SK-N-SH (cell line): ENCODE data around the gene SHKBP1. TPM values are rescaled to one million over a fixed set of nuclear protein-coding genes. Genes with fewer than 3 reads are reported as not detected.

Source experiments
- CTCF ChIA-PET: fragments of 300-600, 350-600 bp; formaldehyde crosslinking; extraction: SDS; loops from one replicate; lab custom pipeline; 2021; lab: Yijun Ruan, JAX
- POLR2A ChIA-PET: fragments of 350-600 bp; sonication (Branson Sonifier 250); formaldehyde crosslinking; extraction: SDS; loops from one replicate; lab custom pipeline; 2020; ENCODE audit warnings: antibody characterized with exemption, inconsistent platforms; lab: Yijun Ruan, JAX
- DNase-seq: peaks from one replicate; pipeline ENCODE4 v3.0.0; 2012
- H2AFZ ChIP-seq: fragments of 200-600 bp; sonication (generic); 2 replicates; pipeline ENCODE4 v1.8.1; 2016; ENCODE audit warnings: antibody characterized with exemption, mild to moderate bottlenecking, low read depth
- H3F3A ChIP-seq: fragments of 200-600 bp; sonication (generic); replicated peaks from 2 replicates; pipeline ENCODE3; 2016; ENCODE audit warnings: antibody characterized with exemption, mild to moderate bottlenecking; ENCODE audit not compliant: insufficient read depth
- H3K27ac ChIP-seq, 2 experiments: fragments of 200-500 bp in 1 of 2; fragments of 200-600 bp in 1 of 2; sonication (Bioruptor generic) in 1 of 2; sonication (generic), shearing (Covaris generic) in 1 of 2; 2 replicates each; pipeline versions ENCODE4 v1.5.1 to v1.6.1; 2014 to 2016; ENCODE audit warnings: low read depth in 2 of 2, inconsistent platforms in 1 of 2, low read length in 1 of 2, mild to moderate bottlenecking in 1 of 2, mixed read lengths in 1 of 2
- H3K27me3 ChIP-seq: fragments of 200-600 bp; sonication (generic), shearing (Covaris generic); 2 replicates; pipeline ENCODE4 v1.6.1; 2016; ENCODE audit warnings: mixed run types; ENCODE audit not compliant: insufficient read depth
- H3K36me3 ChIP-seq, 2 experiments: fragments of 200-500 bp in 1 of 2; fragments of 200-600 bp in 1 of 2; sonication (Bioruptor generic) in 1 of 2; sonication (generic) in 1 of 2; replicated peaks in 1 of 2; 2 replicates each; pipeline versions ENCODE3 to v1.5.1; 2014 to 2016; ENCODE audit warnings: low read length in 1 of 2, mild to moderate bottlenecking in 1 of 2; ENCODE audit not compliant: insufficient read depth in 2 of 2, control insufficient read depth in 1 of 2
- H3K4me1 ChIP-seq, 2 experiments: fragments of 200-500 bp in 1 of 2; fragments of 200-600 bp in 1 of 2; sonication (Bioruptor generic) in 1 of 2; sonication (generic), shearing (Covaris generic) in 1 of 2; 2 replicates each; pipeline versions ENCODE4 v1.5.1 to v1.6.1; 2014 to 2016; ENCODE audit warnings: low read depth in 1 of 2, low read length in 1 of 2, mixed run types in 1 of 2; ENCODE audit not compliant: insufficient read depth in 2 of 2, control insufficient read depth in 1 of 2
- H3K4me2 ChIP-seq: fragments of 200-600 bp; sonication (generic), shearing (Covaris generic); 2 replicates; pipeline ENCODE4 v1.6.1; 2017; ENCODE audit warnings: mixed run types
- H3K4me3 ChIP-seq, 2 experiments: fragments of 200-500 bp in 1 of 2; fragments of 200-600 bp in 1 of 2; sonication (Bioruptor generic) in 1 of 2; sonication (generic), shearing (Covaris generic) in 1 of 2; 2 replicates each; pipeline versions ENCODE4 v1.5.1 to v1.8.1; 2014 to 2016; ENCODE audit warnings: low read depth in 2 of 2, inconsistent platforms in 1 of 2, low read length in 1 of 2, mild to moderate bottlenecking in 1 of 2, mixed read lengths in 1 of 2, moderate library complexity in 1 of 2
- H3K79me2 ChIP-seq: fragments of 200-600 bp; sonication (generic); 2 replicates; pipeline ENCODE4 v1.8.1; 2017; ENCODE audit warnings: mild to moderate bottlenecking; ENCODE audit not compliant: insufficient read depth
- H3K9ac ChIP-seq: fragments of 200-600 bp; sonication (generic); 2 replicates; pipeline ENCODE4 v1.6.1; 2017; ENCODE audit warnings: mixed run types
- H3K9me2 ChIP-seq: fragments of 200-600 bp; sonication (generic); 2 replicates; pipeline ENCODE4 v1.6.1; 2017; ENCODE audit warnings: mixed run types
- H3K9me3 ChIP-seq: fragments of 200-600 bp; sonication (generic); 2 replicates; pipeline ENCODE4 v1.6.1; 2017; ENCODE audit warnings: mixed run types, mild to moderate bottlenecking, moderate library complexity
- H4K20me1 ChIP-seq: fragments of 200-600 bp; sonication (generic); 2 replicates; pipeline ENCODE4 v1.6.1; 2017; ENCODE audit warnings: mild to moderate bottlenecking, mixed run types; ENCODE audit not compliant: insufficient read depth
- ELF1 ChIP-seq: IDR thresholded peaks from 2 replicates; pipeline ENCODE4 v1.4.0; 2012
- EP300 ChIP-seq, 2 experiments: IDR thresholded peaks; 2 replicates each; pipeline versions ENCODE4 v1.4.0 to v1.6.1; 2012; ENCODE audit warnings: borderline replicate concordance in 1 of 2, low read depth in 1 of 2, low read length in 1 of 2
- EZH2phosphoT487 ChIP-seq: fragments of 200-600 bp; sonication (generic); IDR thresholded peaks from 2 replicates; pipeline ENCODE4 v1.6.1; 2017; ENCODE audit warnings: low read depth, mixed run types, mild to moderate bottlenecking, antibody characterized with exemption, moderate library complexity, borderline replicate concordance
- FOXJ3 ChIP-seq: sonication (generic); formaldehyde crosslinking; IDR thresholded peaks from 2 replicates; pipeline ENCODE4 v1.5.1; 2020; ENCODE audit warnings: mild to moderate bottlenecking, missing genetic modification reagents
- IRF3 ChIP-seq: fragments of 150-350 bp; IDR thresholded peaks from 2 replicates; pipeline ENCODE4 v1.6.1; 2016; ENCODE audit warnings: mild to moderate bottlenecking, low read depth, low read length
- JUND ChIP-seq: IDR thresholded peaks from 2 replicates; pipeline ENCODE4 v1.4.0; 2012
- MAX ChIP-seq: IDR thresholded peaks from 2 replicates; pipeline ENCODE4 v1.4.0; 2012; ENCODE audit warnings: low read depth
- MEF2A ChIP-seq: IDR thresholded peaks from 2 replicates; pipeline ENCODE4 v1.4.0; 2012; ENCODE audit warnings: low read depth, borderline replicate concordance
- MXI1 ChIP-seq: IDR thresholded peaks from 2 replicates; pipeline ENCODE4 v1.6.1; 2012; ENCODE audit warnings: mild to moderate bottlenecking, low read depth, low read length, improper control_type of control experiment
- PBX3 ChIP-seq: IDR thresholded peaks from 2 replicates; pipeline ENCODE4; 2012
- POLR2AphosphoS5 ChIP-seq: IDR thresholded peaks from 2 replicates; pipeline ENCODE4 v1.6.1; 2012; ENCODE audit warnings: low read depth, low read length
- RAD21 ChIP-seq: IDR thresholded peaks from 2 replicates; pipeline ENCODE4 v1.6.1; 2012; ENCODE audit warnings: mild to moderate bottlenecking, low read length
- RXRA ChIP-seq: IDR thresholded peaks from 2 replicates; pipeline ENCODE4 v1.4.0; 2012; ENCODE audit warnings: low read depth, mild to moderate bottlenecking, borderline replicate concordance
- TAF1 ChIP-seq: IDR thresholded peaks from 2 replicates; pipeline ENCODE4 v1.6.1; 2012; ENCODE audit warnings: low read depth, mild to moderate bottlenecking, low read length, moderate library complexity, borderline replicate concordance
- USF2 ChIP-seq: fragments of 150-350 bp; IDR thresholded peaks from 2 replicates; pipeline ENCODE4 v1.6.1; 2017; ENCODE audit warnings: antibody characterized with exemption, low read length, low read depth, borderline replicate concordance
- ZBTB33 ChIP-seq: IDR thresholded peaks from 2 replicates; pipeline ENCODE4 v1.4.0; 2012; ENCODE audit warnings: low read depth, borderline replicate concordance
- WGBS: methylation state at CpG from one replicate; pipeline ENCODE4 v1.1.6; 2017; ENCODE audit warnings: low lambda C conversion rate; 5-methylcytosine and 5-hydroxymethylcytosine counted together
- polyA plus RNA-seq, 3 experiments: library from polyadenylated mRNA; depleted of rRNA; stranded (reverse); fragments of >200 nt; gene quantifications; 2 replicates each; pipeline ENCODE4 v1.2.3, GENCODE V29; 2012

The SHKBP1 gene
- polyA plus RNA-seq, 1 of the 3 experiments (the other 2 are of a cell fraction), result 62.7 TPM

GRCh38 chr19:40596608-40597328, 20.1 kb downstream of the SHKBP1 start:
- no peaks in the 10 kb centered on the region for H3K36me3 ChIP-seq
- TF ChIP-seq MXI1, result no peak
- peak; percentile 77 for TF ChIP-seq PBX3
- peak; percentile 75 for TF ChIP-seq MAX
- peak overlapping the region; percentile 88 for H3K4me2 ChIP-seq
- no peaks in the 10 kb centered on the region for H3K27me3 ChIP-seq
- peak overlapping the region; percentile 71 for H3K9ac ChIP-seq
- no peak overlapping the region for H3K27ac ChIP-seq
- whole genome bisulfite sequencing, result 13% methylated on average over 19 of the region's 53 CpGs
- no peaks in the 10 kb centered on the region; the same call in 1 of the 2 replicates for H4K20me1 ChIP-seq
- H3K9me2 ChIP-seq, result no peaks in the 10 kb centered on the region
- 0 out of 2 replicates have a peak overlapping the region, but pooled peaks have one; percentile 46 for H2AFZ ChIP-seq
- peak overlapping the region; percentile 36 to 57 for H3K4me3 ChIP-seq
- H3F3A ChIP-seq, result peaks cover 19% of the 10 kb centered on the region
- ChIA-PET POLR2A (no interaction called here), CTCF (interaction anchor here (1.1 to 3.3 kb wide), 3 partner anchors 47 to 67 kb away, joined by 3 to 24 read pairs (median 4); no protein-coding TSS in a partner anchor)
- H3K9me3 ChIP-seq, result no peaks in the 10 kb centered on the region
- no peaks in the 10 kb centered on the region for H3K79me2 ChIP-seq
- DNase-seq, result peak; percentile 76
- peaks cover 0 to 17% of the 10 kb centered on the region in 2 experiments; a peak in 2 of 4 replicates for H3K4me1 ChIP-seq

GRCh38 chr19:40597329-40597838, 20.7 kb downstream of the SHKBP1 start:
- H2AFZ ChIP-seq, result peak overlapping the region; percentile 46; the same call in 1 of the 2 replicates
- 33% methylated on average over 15 of the region's 18 CpGs for WGBS
- no peak for DNase-seq
- CTCF ChIA-PET, result interaction anchor here (1.3 to 9.6 kb wide), 6 partner anchors 23 to 133 kb away, joined by 4 to 176 read pairs (median 24); partner anchors contain the start of gene BLVRB
- peaks cover 19% of the 10 kb centered on the region for H3F3A ChIP-seq
- no peaks in the 10 kb centered on the region for H3K36me3 ChIP-seq
- H3K9me2 ChIP-seq, result no peaks in the 10 kb centered on the region
- H3K27me3 ChIP-seq, result no peaks in the 10 kb centered on the region
- no peak overlapping the region for H3K27ac ChIP-seq
- peak overlapping the region; percentile 36 to 57 for H3K4me3 ChIP-seq
- H3K9ac ChIP-seq, result peak overlapping the region; percentile 71
- H4K20me1 ChIP-seq, result no peaks in the 10 kb centered on the region; the same call in 1 of the 2 replicates
- H3K4me2 ChIP-seq, result peak overlapping the region; percentile 88
- H3K9me3 ChIP-seq, result no peaks in the 10 kb centered on the region
- peaks cover 0 to 21% of the 10 kb centered on the region in 2 experiments; a peak in 2 of 4 replicates for H3K4me1 ChIP-seq
- POLR2A ChIA-PET, result no interaction called here
- H3K79me2 ChIP-seq, result no peaks in the 10 kb centered on the region
- TF ChIP-seq RXRA (no peak), RAD21 (no peak), ELF1 (no peak), USF2 (no peak), ZBTB33 (no peak), EZH2phosphoT487 (no peak), TAF1 (no peak), MAX (no peak), EP300 (IDR thresholded peaks at IDR 0.05; ENCODE audit: borderline replicate concordance in 1 of 2, low read depth in 1 of 2, low read length in 1 of 2) (no peak), FOXJ3 (no peak), MEF2A (no peak), PBX3 (no peak), IRF3 (no peak), JUND (no peak), POLR2AphosphoS5 (no peak)
